Ishikawa (cell line): Measurements from ENCODE around the gene BASP1.

Experiments used
- CEBPB ChIP-seq: IDR thresholded peaks from 2 replicates; pipeline ENCODE4 v1.6.1; 2012
- CREB1 ChIP-seq: IDR thresholded peaks from 2 replicates; pipeline ENCODE4 v1.6.1; 2012; ENCODE audit warnings: low read depth
- EGR1 ChIP-seq: IDR thresholded peaks from 2 replicates; pipeline ENCODE4 v1.6.1; 2012
- EP300 ChIP-seq: IDR thresholded peaks from 2 replicates; pipeline ENCODE4 v1.6.1; 2012; ENCODE audit warnings: borderline replicate concordance
- NFIC ChIP-seq: IDR thresholded peaks from 2 replicates; pipeline ENCODE4 v1.6.1; 2012
- RAD21 ChIP-seq: IDR thresholded peaks from 2 replicates; pipeline ENCODE4 v1.6.1; 2012; ENCODE audit warnings: low read depth
- TAF1 ChIP-seq: IDR thresholded peaks from 2 replicates; pipeline ENCODE4 v1.6.1; 2012; ENCODE audit warnings: low read depth, mild to moderate bottlenecking
- TCF12 ChIP-seq: IDR thresholded peaks from 2 replicates; pipeline ENCODE4 v1.6.1; 2012; ENCODE audit warnings: low read depth
- TEAD4 ChIP-seq: IDR thresholded peaks from 2 replicates; pipeline ENCODE4 v1.6.1; 2012
- ZBTB7A ChIP-seq: IDR thresholded peaks from 2 replicates; pipeline ENCODE4 v1.6.1; 2012; ENCODE audit warnings: low read depth
- TF ChIP-seq, protein P1 (sequence below): IDR thresholded peaks from 2 replicates; pipeline ENCODE4 v1.6.1; 2012; ENCODE audit warnings: low read depth, mild to moderate bottlenecking
- TF ChIP-seq, protein P2 (sequence below): IDR thresholded peaks from 2 replicates; pipeline ENCODE4 v1.6.1; 2012
- TF ChIP-seq, protein P3 (sequence below): IDR thresholded peaks from 2 replicates; pipeline ENCODE4 v1.6.1; 2012

Gene BASP1

DNA sequence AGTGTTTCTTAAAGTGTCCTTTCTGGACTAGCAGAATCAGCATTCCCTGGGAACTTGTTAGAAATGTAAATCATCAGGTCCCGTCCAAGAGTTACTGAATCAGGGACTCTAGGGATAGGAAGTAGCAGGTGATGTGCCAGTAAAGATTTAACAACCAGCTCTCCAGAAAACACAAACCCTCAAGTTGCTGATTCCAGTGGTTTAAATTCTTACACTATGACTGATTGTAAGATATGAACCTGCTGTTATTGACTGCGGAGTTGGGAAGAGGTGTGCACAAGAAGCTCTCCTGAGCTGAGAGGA, 39.1 kb upstream of the BASP1 start:
- TF ChIP-seq TEAD4: no peak
- no peak for TF ChIP-seq TAF1
- TF ChIP-seq EGR1: no peak
- no peak for TF ChIP-seq RAD21
- no peak for TF ChIP-seq CEBPB

DNA sequence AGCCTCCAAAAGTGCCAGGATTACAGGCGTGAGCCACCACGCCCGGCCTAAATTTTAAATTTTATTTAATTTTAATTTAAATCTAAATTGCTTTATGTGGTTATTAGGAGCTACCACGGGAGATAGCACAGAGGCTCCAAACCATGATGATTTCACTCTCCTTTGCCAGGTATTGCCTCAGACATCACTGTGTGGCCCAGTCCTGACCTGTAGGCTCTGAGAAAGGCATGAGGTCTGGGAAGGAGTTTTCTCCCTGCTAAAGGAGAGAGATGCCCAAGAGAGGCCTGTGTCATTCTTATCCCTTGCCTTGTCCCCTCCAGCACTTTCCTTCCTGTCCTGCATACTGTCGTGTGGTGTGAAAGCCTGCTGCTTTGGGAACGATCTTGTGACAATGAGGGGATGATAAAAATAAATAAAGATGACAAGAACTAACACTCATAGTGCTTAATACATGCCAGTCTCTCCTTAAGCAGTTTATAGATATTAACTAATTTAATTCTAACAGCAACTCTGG, 37.0 kb upstream of the BASP1 start:
- TF ChIP-seq CREB1 (no peak), EGR1 (no peak), RAD21 (no peak), CEBPB (no peak), EP300 (no peak), NFIC (no peak), ZBTB7A (no peak), TCF12 (no peak), TAF1 (no peak), TEAD4 (no peak)
- TF ChIP-seq, protein P1, sequence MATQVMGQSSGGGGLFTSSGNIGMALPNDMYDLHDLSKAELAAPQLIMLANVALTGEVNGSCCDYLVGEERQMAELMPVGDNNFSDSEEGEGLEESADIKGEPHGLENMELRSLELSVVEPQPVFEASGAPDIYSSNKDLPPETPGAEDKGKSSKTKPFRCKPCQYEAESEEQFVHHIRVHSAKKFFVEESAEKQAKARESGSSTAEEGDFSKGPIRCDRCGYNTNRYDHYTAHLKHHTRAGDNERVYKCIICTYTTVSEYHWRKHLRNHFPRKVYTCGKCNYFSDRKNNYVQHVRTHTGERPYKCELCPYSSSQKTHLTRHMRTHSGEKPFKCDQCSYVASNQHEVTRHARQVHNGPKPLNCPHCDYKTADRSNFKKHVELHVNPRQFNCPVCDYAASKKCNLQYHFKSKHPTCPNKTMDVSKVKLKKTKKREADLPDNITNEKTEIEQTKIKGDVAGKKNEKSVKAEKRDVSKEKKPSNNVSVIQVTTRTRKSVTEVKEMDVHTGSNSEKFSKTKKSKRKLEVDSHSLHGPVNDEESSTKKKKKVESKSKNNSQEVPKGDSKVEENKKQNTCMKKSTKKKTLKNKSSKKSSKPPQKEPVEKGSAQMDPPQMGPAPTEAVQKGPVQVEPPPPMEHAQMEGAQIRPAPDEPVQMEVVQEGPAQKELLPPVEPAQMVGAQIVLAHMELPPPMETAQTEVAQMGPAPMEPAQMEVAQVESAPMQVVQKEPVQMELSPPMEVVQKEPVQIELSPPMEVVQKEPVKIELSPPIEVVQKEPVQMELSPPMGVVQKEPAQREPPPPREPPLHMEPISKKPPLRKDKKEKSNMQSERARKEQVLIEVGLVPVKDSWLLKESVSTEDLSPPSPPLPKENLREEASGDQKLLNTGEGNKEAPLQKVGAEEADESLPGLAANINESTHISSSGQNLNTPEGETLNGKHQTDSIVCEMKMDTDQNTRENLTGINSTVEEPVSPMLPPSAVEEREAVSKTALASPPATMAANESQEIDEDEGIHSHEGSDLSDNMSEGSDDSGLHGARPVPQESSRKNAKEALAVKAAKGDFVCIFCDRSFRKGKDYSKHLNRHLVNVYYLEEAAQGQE: no peak
- TF ChIP-seq, protein P2, sequence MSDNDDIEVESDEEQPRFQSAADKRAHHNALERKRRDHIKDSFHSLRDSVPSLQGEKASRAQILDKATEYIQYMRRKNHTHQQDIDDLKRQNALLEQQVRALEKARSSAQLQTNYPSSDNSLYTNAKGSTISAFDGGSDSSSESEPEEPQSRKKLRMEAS: no peak
- TF ChIP-seq, protein P3, sequence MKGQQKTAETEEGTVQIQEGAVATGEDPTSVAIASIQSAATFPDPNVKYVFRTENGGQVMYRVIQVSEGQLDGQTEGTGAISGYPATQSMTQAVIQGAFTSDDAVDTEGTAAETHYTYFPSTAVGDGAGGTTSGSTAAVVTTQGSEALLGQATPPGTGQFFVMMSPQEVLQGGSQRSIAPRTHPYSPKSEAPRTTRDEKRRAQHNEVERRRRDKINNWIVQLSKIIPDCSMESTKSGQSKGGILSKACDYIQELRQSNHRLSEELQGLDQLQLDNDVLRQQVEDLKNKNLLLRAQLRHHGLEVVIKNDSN: no peak

DNA sequence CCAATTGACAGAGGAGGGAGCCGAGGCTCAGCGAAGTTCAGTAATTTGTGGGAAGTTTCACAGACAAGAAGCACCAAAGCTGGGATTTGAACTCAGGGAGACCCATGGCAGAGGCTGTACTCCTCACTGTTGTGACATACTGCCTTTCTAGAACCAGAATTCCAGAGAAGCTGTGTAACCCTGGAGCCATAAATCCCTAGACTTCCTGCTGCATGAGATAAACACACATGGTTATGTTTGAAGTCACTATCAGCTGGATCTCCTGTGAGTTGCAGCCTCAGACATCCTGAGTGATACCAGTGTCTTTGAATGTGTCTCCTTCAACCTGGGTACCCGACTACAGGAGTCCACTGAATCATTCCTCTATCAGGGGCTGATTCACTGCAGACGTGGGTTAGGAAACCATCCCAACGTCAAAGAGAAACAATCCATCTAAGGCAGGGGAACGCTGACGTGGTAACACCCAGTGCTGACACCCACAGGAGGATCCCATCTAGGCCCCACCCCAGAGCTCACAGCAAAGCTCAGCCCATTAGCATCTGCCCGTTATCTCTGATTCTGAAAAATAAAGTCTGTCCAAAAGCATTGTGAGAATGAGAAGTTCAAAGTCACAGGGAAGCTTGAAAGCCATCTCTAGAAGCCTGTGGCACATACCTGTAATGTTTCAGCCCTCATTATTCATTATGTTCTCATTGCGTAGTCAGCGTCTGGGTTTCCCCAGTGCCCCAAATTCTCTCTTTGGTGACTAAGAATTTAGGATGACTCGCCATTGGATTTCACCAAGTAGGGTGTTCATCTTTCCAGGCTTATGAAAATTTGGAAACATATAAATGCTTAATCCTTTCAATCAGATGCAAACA, 36.3 kb upstream of the BASP1 start:
- TF ChIP-seq, protein P1: no peak
- TF ChIP-seq, protein P2: no peak
- TF ChIP-seq, protein P3: no peak
- TF ChIP-seq TCF12 (no peak), EGR1 (no peak), CREB1 (no peak), TAF1 (no peak), EP300 (no peak)

DNA sequence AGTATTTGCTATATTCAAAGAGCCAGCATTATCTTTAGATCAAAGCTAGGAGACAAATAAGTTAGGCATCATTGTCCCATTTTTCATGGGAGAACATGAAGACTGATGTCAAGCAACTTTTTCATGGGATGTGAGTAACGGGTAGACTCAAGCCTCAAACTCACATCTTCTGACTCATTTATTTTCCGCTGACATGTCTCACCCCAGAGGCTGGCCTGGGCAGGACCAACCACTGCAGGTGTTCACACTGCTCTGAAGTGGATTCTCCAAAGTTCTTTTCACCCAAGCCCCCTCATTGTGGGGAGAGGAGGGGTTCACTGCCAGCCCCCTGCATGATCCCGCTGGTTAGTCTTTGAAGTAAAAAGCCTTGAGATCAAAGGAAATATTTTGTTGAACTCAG, 34.9 kb upstream of the BASP1 start:
- TF ChIP-seq, protein P2: no peak
- TF ChIP-seq RAD21 (no peak), TAF1 (no peak)

DNA sequence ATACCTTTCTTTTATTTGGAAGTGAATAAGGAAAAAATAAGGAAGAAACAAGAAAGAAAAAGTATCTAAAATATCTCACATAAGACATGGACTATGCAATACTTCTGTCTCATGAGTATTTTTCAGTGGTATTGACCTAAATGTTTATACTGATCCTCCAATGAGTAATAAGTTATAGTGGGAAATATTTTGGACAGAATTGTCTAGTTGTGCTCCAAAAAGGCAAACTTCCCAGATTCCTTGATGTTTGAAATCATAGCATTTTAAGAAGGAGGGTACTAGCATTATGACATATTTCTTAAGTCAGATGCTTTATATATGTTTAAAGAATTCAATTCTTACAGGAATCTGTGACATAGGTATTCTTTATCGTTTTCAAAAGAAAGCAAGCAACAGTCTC, 34.5 kb upstream of the BASP1 start:
- no peak for TF ChIP-seq EP300
- no peak for TF ChIP-seq RAD21
- TF ChIP-seq, protein P1: no peak
- no peak for TF ChIP-seq NFIC
- TF ChIP-seq TEAD4: no peak
- no peak for TF ChIP-seq TCF12
- TF ChIP-seq TAF1: no peak
- no peak for TF ChIP-seq CREB1
- TF ChIP-seq ZBTB7A: no peak
- TF ChIP-seq, protein P2: no peak
- no peak for TF ChIP-seq CEBPB
- TF ChIP-seq, protein P3: no peak
